Thymus (tissue), 11 donors: Measurements from ENCODE around the gene OR52K1. TPM values are rescaled to one million over a fixed set of nuclear protein-coding genes. Genes with fewer than 3 reads are reported as not detected.
"Not testable (repeated sequence)": the region's sequence is repeated elsewhere in the genome, so short reads cannot be mapped to it uniquely, and the experiment has no call there.

Experiments used
- DNase-seq, 9 donors: peaks; one replicate each; pipeline ENCODE4 v3.0.0-alpha.2; 2013; ENCODE audit warnings: low spot score in 9 of 9, low read depth in 6 of 9, missing footprints in 1 of 9
- H3K27ac ChIP-seq, 2 donors: one replicate each; pipeline ENCODE4 v1.5.1; 2013; ENCODE audit warnings: control low read depth in 1 of 2, low read depth in 1 of 2, low read length in 1 of 2, mild to moderate bottlenecking in 1 of 2, moderate library complexity in 1 of 2
- H3K27me3 ChIP-seq, 2 donors: one replicate each; pipeline ENCODE4 v1.5.1; 2013; ENCODE audit warnings: low read length in 1 of 2; ENCODE audit not compliant: control insufficient read depth in 2 of 2, insufficient read depth in 1 of 2
- H3K36me3 ChIP-seq, 2 donors: one replicate each; pipeline ENCODE4 v1.5.1; 2013; ENCODE audit warnings: low read length in 1 of 2, mild to moderate bottlenecking in 1 of 2, moderate library complexity in 1 of 2; ENCODE audit not compliant: control insufficient read depth in 2 of 2, insufficient read depth in 2 of 2
- H3K4me1 ChIP-seq, 2 donors: one replicate each; pipeline ENCODE4 v1.5.1; 2013; ENCODE audit warnings: low read length in 2 of 2; ENCODE audit not compliant: control insufficient read depth in 2 of 2, insufficient read depth in 2 of 2
- H3K4me3 ChIP-seq, 2 donors: one replicate each; pipeline ENCODE4 v1.5.1; 2013; ENCODE audit warnings: low read length in 2 of 2, control low read depth in 1 of 2, mild to moderate bottlenecking in 1 of 2
- H3K9me3 ChIP-seq, 2 donors: one replicate each; pipeline ENCODE4 v1.5.1; 2013; ENCODE audit warnings: low read length in 1 of 2, mild to moderate bottlenecking in 1 of 2; ENCODE audit not compliant: control insufficient read depth in 2 of 2, insufficient read depth in 1 of 2
- WGBS: extraction: QIAGEN DNeasy Blood & Tissue Kit; methylation state at CpG from one replicate; pipeline ENCODE4 v1.1.7; 2013; 5-methylcytosine and 5-hydroxymethylcytosine counted together
- polyA plus RNA-seq: library from polyadenylated mRNA; stranded (reverse); fragments of 200-250 nt; gene quantifications from one replicate; pipeline ENCODE4 v1.2.3, GENCODE V29; 2013
- total RNA-seq: library from RNA; stranded (reverse); fragments of 120-200 nt; gene quantifications from one replicate; pipeline ENCODE4 v1.2.4, GENCODE V29; 2013
- donor health status: healthy.

OR52K1 gene
- total and polyA plus RNA-seq, 2 donors = under 0.01 TPM

- H3K27me3 ChIP-seq = no peaks in the 10 kb centered on the region
- H3K4me3 ChIP-seq = no peak overlapping the region
- no peaks in the 10 kb centered on the region for H3K4me1 ChIP-seq
- WGBS = 90% methylated on average over 4 of the region's 4 CpGs
- no peak overlapping the region for H3K27ac ChIP-seq
- no peaks in the 10 kb centered on the region for H3K9me3 ChIP-seq
- no peak for DNase-seq
- H3K36me3 ChIP-seq = no peaks in the 10 kb centered on the region
Observed at GRCh38 chr11:4480577-4481239, 1.7 kb upstream of the OR52K1 start.

GRCh38 chr11:4481240-4481582 lies 1.2 kb upstream of the OR52K1 start:
- H3K4me3 ChIP-seq = no peak overlapping the region
- no peaks in the 10 kb centered on the region for H3K4me1 ChIP-seq
- H3K9me3 ChIP-seq = no peaks in the 10 kb centered on the region

GRCh38 chr11:4484310-4484709 lies 1.9 kb downstream of the OR52K1 start:
- Histone ChIP-seq H3K4me3 (no peak overlapping the region), H3K4me1 (no peaks in the 10 kb centered on the region), H3K36me3 (no peaks in the 10 kb centered on the region), H3K27me3 (no peaks in the 10 kb centered on the region), H3K9me3 (no peaks in the 10 kb centered on the region), H3K27ac (no peak overlapping the region)
- WGBS = 87% methylated on average over 4 of the region's 4 CpGs
- no peak for DNase-seq

More at GRCh38 chr11:4481240-4481582, 1.2 kb upstream of the OR52K1 start:
- Histone ChIP-seq H3K27ac (no peak overlapping the region), H3K36me3 (no peaks in the 10 kb centered on the region), H3K27me3 (no peaks in the 10 kb centered on the region)
- no peak for DNase-seq

DNA sequence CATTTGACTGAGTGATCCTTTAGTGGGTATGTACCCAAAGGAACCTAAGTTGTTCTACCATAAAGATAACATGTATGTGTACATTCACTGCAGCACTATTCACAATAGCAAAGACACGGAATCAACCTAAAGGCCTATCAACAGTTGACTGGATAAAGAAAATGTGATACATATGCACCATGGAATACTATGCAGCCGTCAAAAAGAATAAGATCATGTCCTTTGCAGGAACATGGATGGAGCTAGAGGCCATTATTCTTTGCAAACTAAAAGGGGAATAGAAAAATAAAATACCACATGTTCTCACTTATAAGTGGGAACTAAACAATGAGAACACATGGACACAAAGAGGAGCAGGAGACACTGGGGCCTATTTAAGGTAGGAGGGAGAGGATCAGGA lies 9.0 kb downstream of the OR52K1 start:
- not testable (repeated sequence) for H3K9me3 ChIP-seq, H3K36me3 ChIP-seq, H3K27me3 ChIP-seq, H3K4me3 ChIP-seq, H3K4me1 ChIP-seq, H3K27ac ChIP-seq, DNase-seq
- 88% methylated on average over 2 of the region's 2 CpGs for WGBS

GRCh38 chr11:4491878-4492606 lies 9.6 kb downstream of the OR52K1 start:
- no peak for DNase-seq
- Histone ChIP-seq H3K36me3 (no peaks in the 10 kb centered on the region), H3K4me3 (no peak overlapping the region), H3K4me1 (no peaks in the 10 kb centered on the region), H3K9me3 (no peaks in the 10 kb centered on the region), H3K27ac (no peak overlapping the region), H3K27me3 (peaks cover 0 to 8% of the 10 kb centered on the region in 2 donors)
- WGBS = 87% methylated on average over 4 of the region's 4 CpGs

DNA sequence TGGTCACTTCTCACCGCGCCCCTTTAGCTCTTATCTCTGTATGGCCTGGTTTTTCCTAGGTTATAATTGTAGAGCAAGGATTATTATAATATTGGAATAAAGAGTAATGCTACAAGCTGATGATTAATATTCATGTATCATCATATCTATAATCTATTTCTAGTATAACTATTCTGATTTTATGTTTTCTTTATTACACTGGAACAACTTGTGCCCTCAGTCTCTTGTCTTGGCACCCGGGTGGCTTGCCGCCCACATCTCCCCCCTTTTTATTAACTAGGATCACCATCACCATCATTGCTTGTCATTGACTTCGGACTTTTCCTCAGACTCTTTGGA lies 11.0 kb downstream of the OR52K1 start:
- Histone ChIP-seq H3K4me1 (no peaks in the 10 kb centered on the region), H3K36me3 (no peaks in the 10 kb centered on the region), H3K27me3 (peaks cover 0 to 9% of the 10 kb centered on the region in 2 donors), H3K9me3 (no peaks in the 10 kb centered on the region), H3K27ac (no peak overlapping the region), H3K4me3 (no peak overlapping the region)
- 60% methylated on average over 5 of the region's 5 CpGs for WGBS
- no peak for DNase-seq

GRCh38 chr11:4495487-4495886 lies 13.0 kb downstream of the OR52K1 start:
- no peak for DNase-seq
- 80% methylated on average over 7 of the region's 7 CpGs for WGBS
- Histone ChIP-seq H3K36me3 (no peaks in the 10 kb centered on the region), H3K27me3 (peaks cover 0 to 9% of the 10 kb centered on the region in 2 donors), H3K9me3 (no peaks in the 10 kb centered on the region), H3K27ac (no peak overlapping the region), H3K4me3 (no peak overlapping the region), H3K4me1 (no peaks in the 10 kb centered on the region)

DNA sequence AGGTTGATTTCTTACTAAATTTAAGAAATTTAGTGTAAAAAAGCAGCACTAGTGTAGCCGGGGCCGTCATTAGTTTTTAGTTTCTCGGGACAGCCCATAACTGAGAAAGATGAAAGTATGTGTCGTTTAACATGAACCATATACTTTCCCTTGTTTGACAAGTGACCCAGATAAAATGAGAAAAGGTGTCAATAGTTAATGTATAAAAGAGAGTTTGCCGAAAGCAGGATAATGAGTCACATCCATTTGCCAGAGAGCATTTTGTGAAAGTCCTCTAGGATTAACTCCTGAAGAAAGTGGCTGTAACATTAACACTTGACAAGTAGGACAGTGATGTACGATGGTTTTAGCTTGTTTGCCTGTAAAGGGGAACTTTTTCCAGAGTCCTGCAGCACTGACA lies 13.5 kb downstream of the OR52K1 start:
- H3K27ac ChIP-seq = no peak overlapping the region

GRCh38 chr11:4496557-4497248 lies 14.3 kb downstream of the OR52K1 start:
- Histone ChIP-seq H3K4me1 (no peaks in the 10 kb centered on the region), H3K9me3 (no peaks in the 10 kb centered on the region), H3K4me3 (no peak overlapping the region), H3K36me3 (no peaks in the 10 kb centered on the region), H3K27ac (no peak overlapping the region), H3K27me3 (peaks cover 0 to 9% of the 10 kb centered on the region in 2 donors)
- DNase-seq = no peak
- WGBS = 89% methylated on average over 15 of the region's 15 CpGs

More for the DNA sequence above, 13.5 kb downstream of the OR52K1 start:
- Histone ChIP-seq H3K36me3 (no peaks in the 10 kb centered on the region), H3K27me3 (peaks cover 0 to 9% of the 10 kb centered on the region in 2 donors), H3K4me1 (no peaks in the 10 kb centered on the region), H3K4me3 (no peak overlapping the region), H3K9me3 (no peaks in the 10 kb centered on the region)
- 83% methylated on average over 6 of the region's 6 CpGs for WGBS
- no peak for DNase-seq
